ENCODE results near the gene N4BP3. TPM values are rescaled to one million over a fixed set of nuclear protein-coding genes. Genes with fewer than 3 reads are reported as not detected.

The N4BP3 gene
- total RNA-seq, 2 donors from 2014 or later: 0.52 to 2.6 TPM

- Histone ChIP-seq H3K27me3 (peaks cover 0 to 13% of the 10 kb centered on the region in 2 donors), H3K4me1 (peaks cover 4% of the 10 kb centered on the region), H3K27ac (no peak overlapping the region), H3K4me3 (no peak overlapping the region), H3K9me3 (no peaks in the 10 kb centered on the region), H3K36me3 (replicated peaks in 1 of 2; ENCODE audit: insufficient read depth in 1 of 2, low read depth in 2 of 2) (no peaks in the 10 kb centered on the region)
- no peak for ATAC-seq
- no peak for DNase-seq
- intact Hi-C loops (cut with DNase I): loop anchor here (5.0 kb wide), 1 partner anchor 84 kb away; no protein-coding TSS in a partner anchor
- TF ChIP-seq POLR2A (IDR thresholded peaks at IDR 0.05) (no peak), CTCF (IDR thresholded peaks at IDR 0.05) (no peak)
- 74 to 86% methylated on average over 21 to 22 of the region's 22 CpGs for WGBS, 2 donors
Measured at GRCh38 chr5:178078197-178079010, 34.9 kb upstream of the N4BP3 start.

- Histone ChIP-seq H3K27ac (no peak overlapping the region), H3K36me3 (replicated peaks in 1 of 2; ENCODE audit: insufficient read depth in 1 of 2, low read depth in 2 of 2) (no peaks in the 10 kb centered on the region), H3K9me3 (no peaks in the 10 kb centered on the region), H3K27me3 (peaks cover 0 to 3% of the 10 kb centered on the region in 2 donors), H3K4me3 (no peak overlapping the region), H3K4me1 (peaks cover 4% of the 10 kb centered on the region)
- ATAC-seq: no peak
- WGBS, 2 donors: 59 to 73% methylated on average over 8 of the region's 8 CpGs
- TF ChIP-seq POLR2A (IDR thresholded peaks at IDR 0.05) (no peak), CTCF (IDR thresholded peaks at IDR 0.05) (no peak)
- intact Hi-C loops (cut with DNase I): no loop called here
- no peak for DNase-seq
Measured at GRCh38 chr5:178080056-178080455, 33.3 kb upstream of the N4BP3 start.

GRCh38 chr5:178080618-178081410 is 32.5 kb upstream of the N4BP3 start:
- Histone ChIP-seq H3K36me3 (replicated peaks in 1 of 2; ENCODE audit: insufficient read depth in 1 of 2, low read depth in 2 of 2) (no peaks in the 10 kb centered on the region), H3K4me1 (peaks cover 2% of the 10 kb centered on the region), H3K27me3 (no peaks in the 10 kb centered on the region), H3K9me3 (no peaks in the 10 kb centered on the region), H3K27ac (no peak overlapping the region), H3K4me3 (no peak overlapping the region)
- intact Hi-C loops (cut with DNase I): no loop called here
- WGBS, 2 donors: 80 to 82% methylated on average over 9 of the region's 9 CpGs
- DNase-seq (no peak), ATAC-seq (no peak)
- TF ChIP-seq POLR2A (IDR thresholded peaks at IDR 0.05) (no peak), CTCF (IDR thresholded peaks at IDR 0.05) (no peak)

GRCh38 chr5:178081571-178082243 is 31.6 kb upstream of the N4BP3 start:
- no peaks in the 10 kb centered on the region for H3K27me3 ChIP-seq
- no peak overlapping the region for H3K27ac ChIP-seq
- TF ChIP-seq POLR2A (IDR thresholded peaks at IDR 0.05): no peak
- TF ChIP-seq CTCF (IDR thresholded peaks at IDR 0.05): no peak
- intact Hi-C loops (cut with DNase I): no loop called here
- DNase-seq: peak in 1 of 4 donors; percentile 10
- ATAC-seq: no peak
- H3K9me3 ChIP-seq: no peaks in the 10 kb centered on the region
- 44 to 54% methylated on average over 11 to 12 of the region's 12 CpGs for WGBS, 2 donors
- no peaks in the 10 kb centered on the region for H3K36me3 ChIP-seq (replicated peaks in 1 of 2; ENCODE audit: insufficient read depth in 1 of 2, low read depth in 2 of 2)
- no peaks in the 10 kb centered on the region for H3K4me1 ChIP-seq
- H3K4me3 ChIP-seq: no peak overlapping the region
